ELR (cell line): ENCODE measurements around the gene LRIG1.

Experiments
- DNase-seq: peaks from one replicate; pipeline ENCODE4 v3.0.0-alpha.2; 2015; ENCODE audit warnings: low read depth

Gene LRIG1

GRCh38 chr3:66401675-66402491 is 98.9 kb downstream of the LRIG1 start:
- DNase-seq: no peak

- DNase-seq: no peak
Observed at GRCh38 chr3:66401157-66401550, 99.7 kb downstream of the LRIG1 start.

GRCh38 chr3:66400411-66401156 is 100.2 kb downstream of the LRIG1 start:
- no peak for DNase-seq

GRCh38 chr3:66399529-66400232 is 101.1 kb downstream of the LRIG1 start:
- no peak for DNase-seq

GRCh38 chr3:66398228-66399025 is 102.4 kb downstream of the LRIG1 start:
- peak; percentile 17 for DNase-seq

- no peak for DNase-seq
Observed at GRCh38 chr3:66397745-66398144, 103.1 kb downstream of the LRIG1 start.

- no peak for DNase-seq
Observed at GRCh38 chr3:66396888-66397287, 103.9 kb downstream of the LRIG1 start.

GRCh38 chr3:66396161-66396760 is 104.6 kb downstream of the LRIG1 start:
- no peak for DNase-seq

- DNase-seq: no peak
Observed at GRCh38 chr3:66395635-66396034, 105.2 kb downstream of the LRIG1 start.

- DNase-seq: no peak
Observed at GRCh38 chr3:66394753-66395249, 106.0 kb downstream of the LRIG1 start.

- DNase-seq: no peak
Observed at GRCh38 chr3:66394019-66394752, 106.6 kb downstream of the LRIG1 start.

- no peak for DNase-seq
Observed at GRCh38 chr3:66393333-66394005, 107.4 kb downstream of the LRIG1 start.

- DNase-seq: no peak
Observed at GRCh38 chr3:66392966-66393332, 107.9 kb downstream of the LRIG1 start.

GRCh38 chr3:66392512-66392911 is 108.3 kb downstream of the LRIG1 start:
- DNase-seq: no peak

GRCh38 chr3:66390013-66390412 is 110.8 kb downstream of the LRIG1 start:
- DNase-seq: no peak

GRCh38 chr3:66386925-66387650 is 113.7 kb downstream of the LRIG1 start:
- DNase-seq: no peak

- DNase-seq: no peak
Observed at GRCh38 chr3:66386011-66386924, 114.6 kb downstream of the LRIG1 start.

GRCh38 chr3:66385066-66385465 is 115.8 kb downstream of the LRIG1 start:
- no peak for DNase-seq
